ENCODE results near the gene WDR43.

DNA sequence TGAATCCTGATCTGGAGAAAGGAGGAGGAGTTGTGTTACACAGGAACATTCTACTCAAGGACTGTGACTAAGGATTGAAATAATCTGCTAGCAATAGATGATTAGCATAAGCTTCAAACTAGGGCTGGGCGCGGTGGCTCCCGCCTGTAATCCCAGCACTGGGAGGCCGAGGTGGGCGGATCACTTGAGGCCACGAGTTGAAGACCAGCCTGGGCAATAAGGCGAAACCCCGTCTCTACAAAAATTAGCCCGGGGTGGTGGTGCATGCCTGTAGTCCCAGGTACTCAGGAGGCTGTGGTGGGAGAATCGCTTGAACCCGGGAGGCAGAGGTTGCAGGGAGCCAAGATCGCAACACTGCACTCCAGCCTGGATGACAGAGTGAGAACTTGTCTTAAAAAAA lies 25.9 kb upstream of the WDR43 start:
- TF ChIP-seq, protein P1, sequence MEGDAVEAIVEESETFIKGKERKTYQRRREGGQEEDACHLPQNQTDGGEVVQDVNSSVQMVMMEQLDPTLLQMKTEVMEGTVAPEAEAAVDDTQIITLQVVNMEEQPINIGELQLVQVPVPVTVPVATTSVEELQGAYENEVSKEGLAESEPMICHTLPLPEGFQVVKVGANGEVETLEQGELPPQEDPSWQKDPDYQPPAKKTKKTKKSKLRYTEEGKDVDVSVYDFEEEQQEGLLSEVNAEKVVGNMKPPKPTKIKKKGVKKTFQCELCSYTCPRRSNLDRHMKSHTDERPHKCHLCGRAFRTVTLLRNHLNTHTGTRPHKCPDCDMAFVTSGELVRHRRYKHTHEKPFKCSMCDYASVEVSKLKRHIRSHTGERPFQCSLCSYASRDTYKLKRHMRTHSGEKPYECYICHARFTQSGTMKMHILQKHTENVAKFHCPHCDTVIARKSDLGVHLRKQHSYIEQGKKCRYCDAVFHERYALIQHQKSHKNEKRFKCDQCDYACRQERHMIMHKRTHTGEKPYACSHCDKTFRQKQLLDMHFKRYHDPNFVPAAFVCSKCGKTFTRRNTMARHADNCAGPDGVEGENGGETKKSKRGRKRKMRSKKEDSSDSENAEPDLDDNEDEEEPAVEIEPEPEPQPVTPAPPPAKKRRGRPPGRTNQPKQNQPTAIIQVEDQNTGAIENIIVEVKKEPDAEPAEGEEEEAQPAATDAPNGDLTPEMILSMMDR (IDR thresholded peaks at IDR 0.05; ENCODE audit: low read depth, low read length, poor library complexity, severe bottlenecking), result no peak
- TF ChIP-seq EZH2phosphoT487 (IDR thresholded peaks at IDR 0.05; ENCODE audit: borderline replicate concordance, low read length), result no peak
